ENCODE results near the gene SEMA5A.

The SEMA5A gene

DNA sequence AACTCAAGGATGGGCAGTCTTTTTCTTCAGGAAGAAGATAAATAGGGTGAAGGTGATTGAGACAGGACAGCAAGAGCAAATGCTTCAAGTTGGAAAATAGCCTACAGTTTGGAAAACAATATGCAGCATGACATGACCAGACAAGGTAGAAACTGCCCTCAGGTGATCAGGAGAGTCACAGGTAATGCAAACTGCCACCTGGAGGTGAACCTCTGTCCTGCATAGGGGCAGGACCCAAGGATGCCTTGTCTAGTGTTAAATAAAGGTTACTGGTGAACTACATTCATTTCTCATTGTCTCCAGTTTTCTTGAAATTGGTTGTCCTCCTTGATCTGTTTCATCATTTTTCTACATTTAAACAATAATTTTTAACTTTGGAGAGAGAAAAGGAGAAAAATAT is 232.1 kb downstream of the SEMA5A start:
- TF ChIP-seq, protein P1, sequence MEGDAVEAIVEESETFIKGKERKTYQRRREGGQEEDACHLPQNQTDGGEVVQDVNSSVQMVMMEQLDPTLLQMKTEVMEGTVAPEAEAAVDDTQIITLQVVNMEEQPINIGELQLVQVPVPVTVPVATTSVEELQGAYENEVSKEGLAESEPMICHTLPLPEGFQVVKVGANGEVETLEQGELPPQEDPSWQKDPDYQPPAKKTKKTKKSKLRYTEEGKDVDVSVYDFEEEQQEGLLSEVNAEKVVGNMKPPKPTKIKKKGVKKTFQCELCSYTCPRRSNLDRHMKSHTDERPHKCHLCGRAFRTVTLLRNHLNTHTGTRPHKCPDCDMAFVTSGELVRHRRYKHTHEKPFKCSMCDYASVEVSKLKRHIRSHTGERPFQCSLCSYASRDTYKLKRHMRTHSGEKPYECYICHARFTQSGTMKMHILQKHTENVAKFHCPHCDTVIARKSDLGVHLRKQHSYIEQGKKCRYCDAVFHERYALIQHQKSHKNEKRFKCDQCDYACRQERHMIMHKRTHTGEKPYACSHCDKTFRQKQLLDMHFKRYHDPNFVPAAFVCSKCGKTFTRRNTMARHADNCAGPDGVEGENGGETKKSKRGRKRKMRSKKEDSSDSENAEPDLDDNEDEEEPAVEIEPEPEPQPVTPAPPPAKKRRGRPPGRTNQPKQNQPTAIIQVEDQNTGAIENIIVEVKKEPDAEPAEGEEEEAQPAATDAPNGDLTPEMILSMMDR (IDR thresholded peaks at IDR 0.05; ENCODE audit: low read depth, low read length), result no peak
- no peaks in the 10 kb centered on the region for H3K36me3 ChIP-seq
- no peak for DNase-seq
- no peaks in the 10 kb centered on the region for H3K27me3 ChIP-seq
- no peaks in the 10 kb centered on the region for H3K4me1 ChIP-seq
- no peaks in the 10 kb centered on the region; the same call in 1 of the 2 replicates for H3K9me3 ChIP-seq
- H3K4me3 ChIP-seq (ENCODE audit: low read depth, low read length), result no peak overlapping the region

DNA sequence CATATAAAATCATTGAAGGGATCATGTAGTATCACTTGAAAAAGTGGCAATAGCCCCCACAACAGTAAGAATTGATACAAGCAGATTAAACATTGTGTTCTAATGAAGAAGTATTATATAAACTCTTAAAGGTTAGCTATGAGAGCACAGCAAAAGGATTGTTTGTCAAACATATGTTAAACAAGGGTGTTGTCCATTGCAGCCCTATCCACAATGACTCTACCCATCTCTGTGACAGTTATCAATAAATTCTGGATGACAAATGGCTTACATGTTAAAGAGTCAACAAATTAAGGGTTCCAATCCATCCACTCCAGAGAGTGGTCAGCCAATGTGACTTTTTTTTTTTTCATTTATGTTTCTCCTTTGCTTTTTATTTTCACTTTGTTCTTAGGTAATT is 238.7 kb downstream of the SEMA5A start:
- TF ChIP-seq, protein P1 (IDR thresholded peaks at IDR 0.05; ENCODE audit: low read depth, low read length), result no peak
- Histone ChIP-seq H3K4me3 (ENCODE audit: low read depth, low read length) (no peak overlapping the region), H3K36me3 (no peaks in the 10 kb centered on the region), H3K27me3 (no peaks in the 10 kb centered on the region), H3K4me1 (no peaks in the 10 kb centered on the region), H3K9me3 (no peaks in the 10 kb centered on the region; the same call in 1 of the 2 replicates)
- no peak for DNase-seq

DNA sequence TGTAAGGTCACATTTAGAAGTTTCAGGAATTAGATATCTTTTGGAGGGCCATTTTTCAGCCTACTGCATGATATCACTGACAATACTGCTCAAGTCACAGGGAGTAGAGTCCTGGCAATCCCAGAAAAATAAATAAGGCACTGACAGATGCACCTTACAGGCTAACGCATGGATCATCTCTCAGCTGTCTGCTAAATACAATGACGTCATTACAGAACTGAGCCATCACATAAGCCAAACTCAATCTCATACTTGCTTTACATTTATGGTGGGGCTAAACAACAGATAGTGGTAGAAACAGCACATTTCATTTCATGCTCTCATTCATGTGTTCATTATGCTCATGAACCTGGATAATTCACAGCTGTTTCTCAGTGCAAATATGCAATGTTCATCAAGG is 243.7 kb downstream of the SEMA5A start:
- Histone ChIP-seq H3K27me3 (no peaks in the 10 kb centered on the region), H3K36me3 (no peaks in the 10 kb centered on the region), H3K4me3 (ENCODE audit: low read depth, low read length) (no peak overlapping the region), H3K4me1 (no peaks in the 10 kb centered on the region), H3K9me3 (no peaks in the 10 kb centered on the region)
- no peak for DNase-seq
- TF ChIP-seq, protein P1 (IDR thresholded peaks at IDR 0.05; ENCODE audit: low read depth, low read length), result no peak

DNA sequence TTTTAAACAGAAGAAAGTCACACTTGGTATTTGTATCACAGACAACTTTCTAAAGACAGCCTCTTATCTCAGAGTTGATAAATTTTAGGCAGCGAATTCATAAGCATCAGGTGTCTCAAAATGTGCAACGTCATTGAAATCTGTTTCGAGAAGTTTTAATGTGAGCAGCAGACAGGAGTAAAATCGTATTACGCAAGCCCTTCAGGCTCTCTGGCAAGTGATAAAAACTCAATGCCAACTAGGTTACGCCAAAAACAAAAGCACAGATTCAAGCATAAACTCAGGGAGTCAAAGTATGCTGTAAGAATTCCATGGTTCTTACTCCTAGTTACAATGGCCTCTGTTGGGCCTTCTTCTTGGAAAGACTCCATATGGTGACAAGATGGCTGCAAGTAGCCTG is 244.7 kb downstream of the SEMA5A start:
- Histone ChIP-seq H3K27me3 (no peaks in the 10 kb centered on the region), H3K4me1 (no peaks in the 10 kb centered on the region), H3K36me3 (no peaks in the 10 kb centered on the region), H3K9me3 (no peaks in the 10 kb centered on the region), H3K4me3 (ENCODE audit: low read depth, low read length) (no peak overlapping the region)
- DNase-seq, result no peak
- TF ChIP-seq, protein P1 (IDR thresholded peaks at IDR 0.05; ENCODE audit: low read depth, low read length), result no peak

DNA sequence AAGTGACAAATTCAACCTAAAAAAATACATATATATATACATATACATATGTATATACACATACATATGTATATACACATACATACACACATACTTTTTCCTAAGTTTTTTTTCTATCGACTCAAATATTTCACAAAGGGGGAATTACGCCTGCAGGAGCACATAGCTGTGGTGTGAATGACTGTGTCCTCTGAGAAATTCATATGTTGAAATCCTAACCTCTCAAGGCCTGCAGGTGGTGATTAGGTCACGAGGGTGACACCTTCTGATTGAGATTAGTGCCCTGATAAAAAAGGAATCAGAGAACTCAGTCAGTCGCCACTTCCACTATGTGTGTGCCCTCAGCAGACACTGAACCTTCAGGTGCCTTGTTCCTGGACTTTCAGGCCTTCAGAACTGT is 248.7 kb downstream of the SEMA5A start:
- Histone ChIP-seq H3K4me1 (no peaks in the 10 kb centered on the region), H3K4me3 (ENCODE audit: low read depth, low read length) (no peak overlapping the region), H3K36me3 (no peaks in the 10 kb centered on the region), H3K27me3 (no peaks in the 10 kb centered on the region), H3K9me3 (no peaks in the 10 kb centered on the region; the same call in 1 of the 2 replicates)
- no peak for DNase-seq
- TF ChIP-seq, protein P1 (IDR thresholded peaks at IDR 0.05; ENCODE audit: low read depth, low read length), result no peak

DNA sequence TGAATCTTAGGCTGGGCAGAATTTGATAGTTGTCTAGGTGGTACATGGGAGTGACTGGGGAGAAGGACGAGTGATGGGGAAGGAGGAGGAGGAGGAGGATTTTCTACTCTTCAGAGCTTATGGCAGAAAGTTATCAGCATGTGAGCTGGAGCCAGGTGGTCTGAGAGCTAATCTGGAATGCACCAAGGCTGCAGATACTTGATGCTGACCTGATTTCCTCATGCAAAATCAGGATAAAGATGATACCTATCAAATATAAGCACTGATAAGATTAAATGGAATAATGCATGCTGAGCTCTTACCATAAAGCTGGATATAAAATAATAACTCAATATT is 250.4 kb downstream of the SEMA5A start:
- H3K36me3 ChIP-seq, result no peaks in the 10 kb centered on the region
- H3K4me3 ChIP-seq (ENCODE audit: low read depth, low read length), result no peak overlapping the region
- H3K9me3 ChIP-seq, result no peaks in the 10 kb centered on the region; the same call in 1 of the 2 replicates
- no peaks in the 10 kb centered on the region for H3K4me1 ChIP-seq
- no peaks in the 10 kb centered on the region for H3K27me3 ChIP-seq
- no peak for DNase-seq
- TF ChIP-seq, protein P1 (IDR thresholded peaks at IDR 0.05; ENCODE audit: low read depth, low read length), result no peak
